A549 treated with Mapracorat at 1 μM for 4 hours (cell line): ENCODE measurements around the gene TRAPPC10. TPM values are rescaled to one million over a fixed set of nuclear protein-coding genes. Genes with fewer than 3 reads are reported as not detected.

Experiments used
- total RNA-seq: library from RNA; stranded (reverse); fragments of 200-300 nt; extraction: Qiagen RNA extraction; gene quantifications from 5 replicates; pipeline ENCODE4 v1.2.3, GENCODE V29; 2022

TRAPPC10 gene
- total RNA-seq = 14.0 to 19.2 TPM (median 17.0 TPM) in 5 replicates

GRCh38 chr21:44011579-44012473 lies at the start of gene TRAPPC10:
Gene TRAPPC10 (plus strand): TSS chr21:44012309. CDS start chr21:44012494, 185 bp downstream.

GRCh38 chr21:44107026-44107501 lies 95.0 kb downstream of the TRAPPC10 start, which contains the start of gene PWP2:
Gene PWP2 (plus strand): TSS chr21:44107399. CDS start chr21:44107417, 18 bp downstream.

Other genes with a start within 250 kb of the TRAPPC10 start
- 86.1 to 105 TPM (median 88.0 TPM) in 5 replicates for gene CSTB, start 236.0 kb upstream of the TRAPPC10 start, total RNA-seq
- 34.7 to 37.3 TPM (median 35.7 TPM) in 5 replicates for gene RRP1, start 222.7 kb upstream of the TRAPPC10 start, total RNA-seq
- 16.4 to 26.5 TPM (median 24.6 TPM) in 5 replicates for gene AGPAT3, start 147.1 kb upstream of the TRAPPC10 start, total RNA-seq
- 1.5 to 2.7 TPM (median 2.3 TPM) in 5 replicates for gene PWP2, start 95.1 kb downstream of the TRAPPC10 start, total RNA-seq
- gene GATD3, start 121.4 kb downstream of the TRAPPC10 start, total RNA-seq = 1.6 to 5.0 TPM (median 3.7 TPM) in 5 replicates
- gene ICOSLG, start 228.6 kb downstream of the TRAPPC10 start, total RNA-seq = 2.9 to 4.4 TPM (median 4.0 TPM) in 5 replicates
- not detected in 5 replicates for gene DNMT3L, start 249.6 kb downstream of the TRAPPC10 start, total RNA-seq